ENCODE results near the gene CCDC102A.

- TF ChIP-seq TCF12 (IDR thresholded peaks at IDR 0.05; ENCODE audit: low read depth) (no peak), MAX (IDR thresholded peaks at IDR 0.05) (no peak), USF1 (IDR thresholded peaks at IDR 0.05) (no peak), EGR1 (IDR thresholded peaks at IDR 0.05) (no peak), EP300 (IDR thresholded peaks at IDR 0.05; ENCODE audit: borderline replicate concordance) (no peak), CREB1 (IDR thresholded peaks at IDR 0.05; ENCODE audit: low read depth) (no peak), YY1 (IDR thresholded peaks at IDR 0.05; ENCODE audit: low read depth) (no peak), TAF1 (IDR thresholded peaks at IDR 0.05; ENCODE audit: low read depth) (no peak), CEBPB (IDR thresholded peaks at IDR 0.05) (no peak), RAD21 (IDR thresholded peaks at IDR 0.05; ENCODE audit: low read depth) (no peak), NFIC (IDR thresholded peaks at IDR 0.05) (no peak), ZBTB7A (IDR thresholded peaks at IDR 0.05; ENCODE audit: low read depth) (no peak)
- TF ChIP-seq, protein P1, sequence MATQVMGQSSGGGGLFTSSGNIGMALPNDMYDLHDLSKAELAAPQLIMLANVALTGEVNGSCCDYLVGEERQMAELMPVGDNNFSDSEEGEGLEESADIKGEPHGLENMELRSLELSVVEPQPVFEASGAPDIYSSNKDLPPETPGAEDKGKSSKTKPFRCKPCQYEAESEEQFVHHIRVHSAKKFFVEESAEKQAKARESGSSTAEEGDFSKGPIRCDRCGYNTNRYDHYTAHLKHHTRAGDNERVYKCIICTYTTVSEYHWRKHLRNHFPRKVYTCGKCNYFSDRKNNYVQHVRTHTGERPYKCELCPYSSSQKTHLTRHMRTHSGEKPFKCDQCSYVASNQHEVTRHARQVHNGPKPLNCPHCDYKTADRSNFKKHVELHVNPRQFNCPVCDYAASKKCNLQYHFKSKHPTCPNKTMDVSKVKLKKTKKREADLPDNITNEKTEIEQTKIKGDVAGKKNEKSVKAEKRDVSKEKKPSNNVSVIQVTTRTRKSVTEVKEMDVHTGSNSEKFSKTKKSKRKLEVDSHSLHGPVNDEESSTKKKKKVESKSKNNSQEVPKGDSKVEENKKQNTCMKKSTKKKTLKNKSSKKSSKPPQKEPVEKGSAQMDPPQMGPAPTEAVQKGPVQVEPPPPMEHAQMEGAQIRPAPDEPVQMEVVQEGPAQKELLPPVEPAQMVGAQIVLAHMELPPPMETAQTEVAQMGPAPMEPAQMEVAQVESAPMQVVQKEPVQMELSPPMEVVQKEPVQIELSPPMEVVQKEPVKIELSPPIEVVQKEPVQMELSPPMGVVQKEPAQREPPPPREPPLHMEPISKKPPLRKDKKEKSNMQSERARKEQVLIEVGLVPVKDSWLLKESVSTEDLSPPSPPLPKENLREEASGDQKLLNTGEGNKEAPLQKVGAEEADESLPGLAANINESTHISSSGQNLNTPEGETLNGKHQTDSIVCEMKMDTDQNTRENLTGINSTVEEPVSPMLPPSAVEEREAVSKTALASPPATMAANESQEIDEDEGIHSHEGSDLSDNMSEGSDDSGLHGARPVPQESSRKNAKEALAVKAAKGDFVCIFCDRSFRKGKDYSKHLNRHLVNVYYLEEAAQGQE (IDR thresholded peaks at IDR 0.05; ENCODE audit: low read depth): no peak
Measured at GRCh38 chr16:57574646-57575467, 38.5 kb upstream of the CCDC102A start.
